ENCODE results near the gene CCDC179. TPM values are rescaled to one million over a fixed set of nuclear protein-coding genes. Genes with fewer than 3 reads are reported as not detected.

The CCDC179 gene
- total RNA-seq (2022) (not detected in 2 replicates), Bru-seq, nascent RNA (not detected), BruChase-seq, experiment 1, labeled RNA remaining after a 6-hour chase (not detected), BruChase-seq, experiment 2, labeled RNA remaining after a 2-hour chase (not detected)
- long read RNA-seq: 0 reads

DNA sequence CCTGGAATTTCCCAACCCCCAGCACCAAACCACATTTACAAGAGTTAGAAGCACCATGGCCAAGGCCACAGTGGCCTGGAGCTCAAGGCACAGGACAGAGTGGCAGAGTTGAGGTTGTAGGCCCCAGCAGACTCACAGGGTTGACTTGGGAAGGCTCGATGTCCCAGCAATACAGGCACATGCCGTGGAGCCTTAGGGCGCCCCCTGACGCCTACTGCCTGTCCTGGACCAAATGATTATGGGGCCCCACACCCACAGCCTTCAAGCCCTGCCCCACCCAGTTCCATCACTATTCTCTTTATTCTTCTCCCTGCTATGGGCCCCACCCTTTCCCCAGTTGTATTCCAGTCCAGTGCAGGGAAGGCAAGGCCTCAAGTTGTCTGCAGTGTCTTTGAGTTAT, at the start of gene CCDC179:
Gene CCDC179, minus strand, starts transcription at position 234 of the 400 bp plus-strand sequence. Its CDS starts 53 bp downstream, at position 181.
- H3K27me3 Mint-ChIP-seq (ENCODE audit: unreplicated experiment): no peaks in the 10 kb centered on the region
- H3K27ac Mint-ChIP-seq (ENCODE audit: unreplicated experiment): no peak within 1 kb of the TSS
- TF ChIP-seq, protein P1, sequence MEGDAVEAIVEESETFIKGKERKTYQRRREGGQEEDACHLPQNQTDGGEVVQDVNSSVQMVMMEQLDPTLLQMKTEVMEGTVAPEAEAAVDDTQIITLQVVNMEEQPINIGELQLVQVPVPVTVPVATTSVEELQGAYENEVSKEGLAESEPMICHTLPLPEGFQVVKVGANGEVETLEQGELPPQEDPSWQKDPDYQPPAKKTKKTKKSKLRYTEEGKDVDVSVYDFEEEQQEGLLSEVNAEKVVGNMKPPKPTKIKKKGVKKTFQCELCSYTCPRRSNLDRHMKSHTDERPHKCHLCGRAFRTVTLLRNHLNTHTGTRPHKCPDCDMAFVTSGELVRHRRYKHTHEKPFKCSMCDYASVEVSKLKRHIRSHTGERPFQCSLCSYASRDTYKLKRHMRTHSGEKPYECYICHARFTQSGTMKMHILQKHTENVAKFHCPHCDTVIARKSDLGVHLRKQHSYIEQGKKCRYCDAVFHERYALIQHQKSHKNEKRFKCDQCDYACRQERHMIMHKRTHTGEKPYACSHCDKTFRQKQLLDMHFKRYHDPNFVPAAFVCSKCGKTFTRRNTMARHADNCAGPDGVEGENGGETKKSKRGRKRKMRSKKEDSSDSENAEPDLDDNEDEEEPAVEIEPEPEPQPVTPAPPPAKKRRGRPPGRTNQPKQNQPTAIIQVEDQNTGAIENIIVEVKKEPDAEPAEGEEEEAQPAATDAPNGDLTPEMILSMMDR (IDR thresholded peaks at IDR 0.05; ENCODE audit: unreplicated experiment): no peak
- no peak for DNase-seq
- H3K36me3 Mint-ChIP-seq (ENCODE audit: insufficient read depth, unreplicated experiment): no peaks in the 10 kb centered on the region
- intact Hi-C loops (cut with micrococcal nuclease; ENCODE audit: unreplicated experiment): no loop called here
- no peaks in the 10 kb centered on the region for H3K4me1 Mint-ChIP-seq (ENCODE audit: low read depth, unreplicated experiment)
- H3K4me3 Mint-ChIP-seq (ENCODE audit: low read depth, unreplicated experiment): no peak within 1 kb of the TSS
- peaks cover 3% of the 10 kb centered on the region for H3K9me3 Mint-ChIP-seq (ENCODE audit: low read depth, unreplicated experiment)
- CTCF ChIA-PET: no interaction called here
- BruUV-seq (replicated peaks): no TSS peak

DNA sequence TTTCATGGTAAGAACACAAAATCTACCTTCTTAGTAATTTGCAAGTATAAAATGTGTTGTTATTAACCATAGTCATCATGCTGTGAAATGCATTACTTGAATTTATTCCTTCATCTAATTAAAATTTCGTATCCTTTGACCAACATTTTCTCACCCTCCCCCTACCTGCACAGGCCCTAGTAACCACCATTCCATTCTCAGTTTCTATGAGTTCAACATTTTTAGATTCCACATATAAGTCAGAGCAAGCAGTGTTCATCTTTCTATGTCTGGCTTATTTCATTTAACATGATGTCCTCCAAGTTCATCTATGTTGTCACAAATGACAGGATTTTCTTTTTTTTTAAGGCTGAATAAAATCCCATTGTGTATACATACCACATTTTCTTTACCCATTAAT, 43.5 kb upstream of the CCDC179 start:
- TF ChIP-seq, protein P1 (IDR thresholded peaks at IDR 0.05; ENCODE audit: unreplicated experiment): no peak
- CTCF ChIA-PET: no interaction called here
- H3K36me3 Mint-ChIP-seq (ENCODE audit: insufficient read depth, unreplicated experiment): no peaks in the 10 kb centered on the region
- intact Hi-C loops (cut with micrococcal nuclease; ENCODE audit: unreplicated experiment): no loop called here
- no peak overlapping the region for H3K4me3 Mint-ChIP-seq (ENCODE audit: low read depth, unreplicated experiment)
- peaks cover 2% of the 10 kb centered on the region for H3K9me3 Mint-ChIP-seq (ENCODE audit: low read depth, unreplicated experiment)
- H3K4me1 Mint-ChIP-seq (ENCODE audit: low read depth, unreplicated experiment): peaks cover 8% of the 10 kb centered on the region
- no TSS peak for BruUV-seq (replicated peaks)
- no peak overlapping the region for H3K27ac Mint-ChIP-seq (ENCODE audit: unreplicated experiment)
- no peaks in the 10 kb centered on the region for H3K27me3 Mint-ChIP-seq (ENCODE audit: unreplicated experiment)
- DNase-seq: no peak

GRCh38 chr11:22901603-22902002, 41.3 kb upstream of the CCDC179 start:
- intact Hi-C loops (cut with micrococcal nuclease; ENCODE audit: unreplicated experiment): no loop called here

GRCh38 chr11:22900764-22901486, 40.7 kb upstream of the CCDC179 start:
- no peak overlapping the region for H3K4me3 Mint-ChIP-seq (ENCODE audit: low read depth, unreplicated experiment)
- TF ChIP-seq, protein P1 (IDR thresholded peaks at IDR 0.05; ENCODE audit: unreplicated experiment): no peak
- CTCF ChIA-PET: no interaction called here
- no peak for DNase-seq
- H3K4me1 Mint-ChIP-seq (ENCODE audit: low read depth, unreplicated experiment): peaks cover 8% of the 10 kb centered on the region
- intact Hi-C loops (cut with micrococcal nuclease; ENCODE audit: unreplicated experiment): no loop called here
- BruUV-seq (replicated peaks): no TSS peak
- H3K9me3 Mint-ChIP-seq (ENCODE audit: low read depth, unreplicated experiment): no peaks in the 10 kb centered on the region
- H3K27ac Mint-ChIP-seq (ENCODE audit: unreplicated experiment): no peak overlapping the region
- no peaks in the 10 kb centered on the region for H3K27me3 Mint-ChIP-seq (ENCODE audit: unreplicated experiment)
- H3K36me3 Mint-ChIP-seq (ENCODE audit: insufficient read depth, unreplicated experiment): no peaks in the 10 kb centered on the region

More at GRCh38 chr11:22901603-22902002, 41.3 kb upstream of the CCDC179 start:
- peaks cover 2% of the 10 kb centered on the region for H3K9me3 Mint-ChIP-seq (ENCODE audit: low read depth, unreplicated experiment)
- H3K4me3 Mint-ChIP-seq (ENCODE audit: low read depth, unreplicated experiment): no peak overlapping the region
- peaks cover 8% of the 10 kb centered on the region for H3K4me1 Mint-ChIP-seq (ENCODE audit: low read depth, unreplicated experiment)
- CTCF ChIA-PET: no interaction called here
- no peaks in the 10 kb centered on the region for H3K36me3 Mint-ChIP-seq (ENCODE audit: insufficient read depth, unreplicated experiment)
- H3K27me3 Mint-ChIP-seq (ENCODE audit: unreplicated experiment): no peaks in the 10 kb centered on the region
- no TSS peak for BruUV-seq (replicated peaks)
- no peak for DNase-seq
- H3K27ac Mint-ChIP-seq (ENCODE audit: unreplicated experiment): no peak overlapping the region
- TF ChIP-seq, protein P1 (IDR thresholded peaks at IDR 0.05; ENCODE audit: unreplicated experiment): no peak
